IMR-90 (cell line): ENCODE results near the gene MARS1. TPM values are rescaled to one million over a fixed set of nuclear protein-coding genes. Genes with fewer than 3 reads are reported as not detected.

ENCODE experiments used
- ATAC-seq: fragments of 200-7000 bp; cut with Tn5 transposase; 2 replicates; pipeline ENCODE4 v1.9.1; 2020; ENCODE audit warnings: low read depth, mild to moderate bottlenecking, moderate library complexity
- BruUV-seq: library from RNA; stranded (reverse); fragments of 400-500 nt; replicated peaks from 2 replicates; lab custom pipeline; 2021; lab: Mats Ljungman, UMichigan
- CTCF ChIA-PET: fragments of 300-600 bp; formaldehyde crosslinking; extraction: SDS; loops from one replicate; lab custom pipeline; 2021; ENCODE audit warnings: antibody characterized with exemption; lab: Yijun Ruan, JAX
- POLR2A ChIA-PET: fragments of 300-600 bp; sonication (Branson Sonifier 250); formaldehyde crosslinking; loops from one replicate; lab custom pipeline; 2022; ENCODE audit warnings: antibody characterized with exemption; ENCODE audit not compliant: unreplicated experiment; lab: Charles Lee
- DNase-seq: peaks from one replicate; pipeline ENCODE4 v3.0.0; 2013
- H2AFZ ChIP-seq: replicated peaks from 2 replicates; pipeline ENCODE3; 2013; ENCODE audit warnings: low read length, mild to moderate bottlenecking; ENCODE audit not compliant: poor library complexity
- H2AK5ac ChIP-seq: 2 replicates; pipeline ENCODE4 v1.6.1; 2013; ENCODE audit warnings: low read depth, low read length, inconsistent platforms
- H2AK9ac ChIP-seq: replicated peaks from 2 replicates; pipeline ENCODE3; 2013; ENCODE audit warnings: mild to moderate bottlenecking, low read depth, low read length, moderate library complexity; ENCODE audit not compliant: poor library complexity
- H2BK120ac ChIP-seq: 2 replicates; pipeline ENCODE4 v1.6.1; 2013; ENCODE audit warnings: low read depth, low read length, inconsistent platforms
- H2BK15ac ChIP-seq: 3 replicates; pipeline ENCODE4 v1.6.1; 2013; ENCODE audit warnings: low read depth, low read length, inconsistent platforms
- H2BK20ac ChIP-seq: 2 replicates; pipeline ENCODE4 v1.6.1; 2013; ENCODE audit warnings: low read depth, mild to moderate bottlenecking, inconsistent platforms, low read length, moderate library complexity
- H2BK5ac ChIP-seq: 2 replicates; pipeline ENCODE4 v1.6.1; 2013; ENCODE audit warnings: mild to moderate bottlenecking, low read depth, low read length, inconsistent platforms; ENCODE audit not compliant: poor library complexity, severe bottlenecking
- H3K14ac ChIP-seq: replicated peaks from 2 replicates; pipeline ENCODE4 v1.6.1; 2013; ENCODE audit warnings: low read depth, low read length, inconsistent platforms
- H3K18ac ChIP-seq: 2 replicates; pipeline ENCODE4 v1.6.1; 2013; ENCODE audit warnings: low read depth, low read length, control low read depth
- H3K23ac ChIP-seq: 2 replicates; pipeline ENCODE4 v1.6.1; 2013; ENCODE audit warnings: low read depth, low read length, inconsistent platforms
- H3K27ac ChIP-seq: 2 replicates; pipeline ENCODE4 v1.5.1; 2013; ENCODE audit warnings: mild to moderate bottlenecking, control low read depth, low read length; ENCODE audit not compliant: insufficient read depth
- H3K27me3 ChIP-seq: 2 replicates; pipeline ENCODE4 v1.6.1; 2013; ENCODE audit warnings: low read length; ENCODE audit not compliant: control insufficient read depth, insufficient read depth
- H3K36me3 ChIP-seq: 2 replicates; pipeline ENCODE4 v1.6.1; 2013; ENCODE audit warnings: low read length, mixed read lengths; ENCODE audit not compliant: control insufficient read depth, insufficient read depth
- H3K4ac ChIP-seq: 2 replicates; pipeline ENCODE4 v1.6.1; 2013; ENCODE audit warnings: low read depth, low read length, inconsistent platforms
- H3K4me1 ChIP-seq: 2 replicates; pipeline ENCODE4 v1.6.1; 2013; ENCODE audit warnings: low read length, mixed read lengths; ENCODE audit not compliant: control insufficient read depth, insufficient read depth
- H3K4me2 ChIP-seq: 2 replicates; pipeline ENCODE4 v1.6.1; 2013; ENCODE audit warnings: low read depth, mild to moderate bottlenecking, control low read depth, low read length, moderate library complexity
- H3K4me3 ChIP-seq: 2 replicates; pipeline ENCODE4 v1.5.1; 2013; ENCODE audit warnings: low read depth, mild to moderate bottlenecking, control low read depth, low read length, moderate library complexity; ENCODE audit not compliant: insufficient read depth
- H3K56ac ChIP-seq: 2 replicates; pipeline ENCODE4 v1.6.1; 2013; ENCODE audit warnings: low read length, inconsistent platforms; ENCODE audit not compliant: insufficient read depth; ENCODE audit errors: extremely low read depth
- H3K79me1 ChIP-seq, 2 experiments: 2 replicates each; pipeline ENCODE4 v1.6.1; 2013; ENCODE audit warnings: low read length in 2 of 2, inconsistent platforms in 1 of 2, low read depth in 1 of 2
- H3K9ac ChIP-seq: 2 replicates; pipeline ENCODE4 v1.6.1; 2013; ENCODE audit warnings: low read depth, low read length, control low read depth
- H3K9me1 ChIP-seq: 2 replicates; pipeline ENCODE4 v1.6.1; 2013; ENCODE audit warnings: low read length, inconsistent platforms; ENCODE audit not compliant: insufficient read depth
- H3K9me3 ChIP-seq: 2 replicates; pipeline ENCODE4 v1.6.1; 2013; ENCODE audit warnings: low read length; ENCODE audit not compliant: control insufficient read depth, insufficient read depth
- H4K20me1 ChIP-seq: 2 replicates; pipeline ENCODE4 v1.6.1; 2013; ENCODE audit warnings: low read length, inconsistent platforms; ENCODE audit not compliant: insufficient read depth
- H4K5ac ChIP-seq: 2 replicates; pipeline ENCODE4 v1.6.1; 2013; ENCODE audit warnings: mild to moderate bottlenecking, low read depth, low read length, control low read depth
- H4K8ac ChIP-seq, 2 experiments: 2 replicates each; pipeline ENCODE4 v1.6.1; 2013; ENCODE audit warnings: low read depth in 2 of 2, low read length in 2 of 2, control low read depth in 1 of 2, inconsistent platforms in 1 of 2
- H4K91ac ChIP-seq: 2 replicates; pipeline ENCODE4 v1.6.1; 2013; ENCODE audit warnings: low read depth, low read length, inconsistent platforms; ENCODE audit not compliant: insufficient read depth
- BHLHE40 ChIP-seq: fragments of 150-350 bp; IDR thresholded peaks from 2 replicates; pipeline ENCODE4 v1.6.1; 2016; ENCODE audit warnings: mild to moderate bottlenecking, low read depth, low read length
- CHD1 ChIP-seq: IDR thresholded peaks from 2 replicates; pipeline ENCODE4 v1.6.1; 2012; ENCODE audit warnings: low read depth, low read length, improper control_type of control experiment
- RAD21 ChIP-seq: IDR thresholded peaks from 2 replicates; pipeline ENCODE4 v1.6.1; 2012; ENCODE audit warnings: low read length, improper control_type of control experiment
- RCOR1 ChIP-seq: IDR thresholded peaks from 2 replicates; pipeline ENCODE4 v1.6.1; 2012; ENCODE audit warnings: mild to moderate bottlenecking, low read length, improper control_type of control experiment; ENCODE audit not compliant: insufficient replicate concordance
- RFX5 ChIP-seq: IDR thresholded peaks from 2 replicates; pipeline ENCODE4 v1.8.0; 2012; ENCODE audit warnings: low read depth, mild to moderate bottlenecking, low read length, moderate library complexity
- SMC3 ChIP-seq: fragments of 150-350 bp; IDR thresholded peaks from 2 replicates; pipeline ENCODE4 v1.6.1; 2016; ENCODE audit warnings: low read depth, mild to moderate bottlenecking, antibody characterized with exemption, low read length, moderate library complexity
- USF2 ChIP-seq: fragments of 150-350 bp; IDR thresholded peaks from 2 replicates; pipeline ENCODE4 v1.6.1; 2017; ENCODE audit warnings: mild to moderate bottlenecking, antibody characterized with exemption, low read length, low read depth
- WGBS, 2 experiments: methylation state at CpG; one replicate each; pipeline versions ENCODE4 v1.1.5 to v1.1.7; 2013; ENCODE audit warnings: missing lambda C conversion rate in 2 of 2; ENCODE audit not compliant: insufficient read length in 1 of 2; ENCODE audit errors: extremely low coverage in 2 of 2; 5-methylcytosine and 5-hydroxymethylcytosine counted together
- dilution Hi-C: fragments of 300-500 bp; cut with HindIII; formaldehyde crosslinking; loops from one replicate; pipeline ENCODE4 v1.14.3; 2018; ENCODE audit warnings: low sequenced_read_pairs; ENCODE audit not compliant: unreplicated experiment
- in situ Hi-C: fragments of 300-500 bp; cut with MboI; formaldehyde crosslinking; loops from 3 replicates; pipeline ENCODE4 v1.14.3; 2019; ENCODE audit warnings: low sequenced_read_pairs, inconsistent platforms, mixed read lengths
- intact Hi-C: fragments of 100-400 bp; cut with micrococcal nuclease; formaldehyde crosslinking; loops from 2 replicates; pipeline ENCODE4 v1.10.0; 2022
- polyA plus RNA-seq, 3 experiments: library from polyadenylated mRNA; depleted of rRNA; stranded (reverse); fragments of >200 nt; gene quantifications; 2 replicates each; pipeline ENCODE4 v1.2.3, GENCODE V29; 2012; ENCODE audit warnings: low replicate concordance in 1 of 3
- total RNA-seq: library from RNA; depleted of rRNA; stranded (reverse); fragments of >200 nt; gene quantifications from 2 replicates; pipeline ENCODE4 v1.2.3, GENCODE V29; 2012
- TF ChIP-seq, protein P1 (sequence below): conservative IDR thresholded peaks from 2 replicates; pipeline ENCODE4 v1.5.1; 2012; ENCODE audit warnings: mild to moderate bottlenecking, low read depth, low read length, improper control_type of control experiment

The MARS1 gene
- total and polyA plus RNA-seq, 2 of the 4 experiments (the other 2 are of a cell fraction) = 156 to 164 TPM

DNA sequence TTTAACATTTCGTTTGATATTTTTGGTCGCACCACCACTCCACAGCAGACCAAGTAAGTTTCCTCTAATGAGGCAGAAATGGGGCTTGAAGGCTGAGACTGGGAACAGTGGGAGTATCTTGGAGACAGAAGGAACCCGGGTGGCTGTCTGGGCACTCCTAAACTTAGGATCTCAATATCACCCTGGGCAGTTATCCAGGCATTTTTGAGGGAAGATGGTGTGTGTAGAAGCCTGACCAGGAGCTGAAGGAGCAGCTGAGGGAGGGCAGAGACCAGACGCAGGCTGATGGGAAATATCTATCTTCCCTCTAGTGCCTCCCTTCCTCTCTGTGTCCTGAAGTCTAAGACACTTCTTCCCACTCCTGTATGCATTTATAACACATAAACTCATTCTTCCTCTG lies 10.7 kb downstream of the MARS1 start:
- Histone ChIP-seq H2BK5ac (no peak overlapping the region), H3K56ac (no peak overlapping the region), H2BK120ac (no peak overlapping the region), H2AK9ac (no peak overlapping the region), H3K23ac (no peak overlapping the region), H3K18ac (no peak overlapping the region), H3K9me3 (no peaks in the 10 kb centered on the region), H3K27ac (no peak overlapping the region), H2AFZ (no peak overlapping the region), H3K14ac (no peak overlapping the region), H3K4ac (no peak overlapping the region), H2BK15ac (no peak overlapping the region), H2AK5ac (no peak overlapping the region), H4K8ac (no peak overlapping the region), H3K4me3 (no peak overlapping the region), H3K79me1 (peaks cover 41 to 42% of the 10 kb centered on the region in 2 experiments), H3K9ac (no peak overlapping the region), H4K20me1 (peaks cover 22% of the 10 kb centered on the region; the same call in 1 of the 2 replicates), H2BK20ac (no peak overlapping the region), H3K4me2 (no peak overlapping the region), H3K36me3 (peaks cover 47% of the 10 kb centered on the region), H4K5ac (no peak overlapping the region), H3K9me1 (peaks cover 14% of the 10 kb centered on the region), H3K4me1 (no peaks in the 10 kb centered on the region), H4K91ac (no peak overlapping the region), H3K27me3 (no peaks in the 10 kb centered on the region)
- TF ChIP-seq RAD21 (no peak), RCOR1 (no peak), CHD1 (no peak), SMC3 (no peak), USF2 (no peak), BHLHE40 (no peak), RFX5 (no peak)
- TF ChIP-seq, protein P1, sequence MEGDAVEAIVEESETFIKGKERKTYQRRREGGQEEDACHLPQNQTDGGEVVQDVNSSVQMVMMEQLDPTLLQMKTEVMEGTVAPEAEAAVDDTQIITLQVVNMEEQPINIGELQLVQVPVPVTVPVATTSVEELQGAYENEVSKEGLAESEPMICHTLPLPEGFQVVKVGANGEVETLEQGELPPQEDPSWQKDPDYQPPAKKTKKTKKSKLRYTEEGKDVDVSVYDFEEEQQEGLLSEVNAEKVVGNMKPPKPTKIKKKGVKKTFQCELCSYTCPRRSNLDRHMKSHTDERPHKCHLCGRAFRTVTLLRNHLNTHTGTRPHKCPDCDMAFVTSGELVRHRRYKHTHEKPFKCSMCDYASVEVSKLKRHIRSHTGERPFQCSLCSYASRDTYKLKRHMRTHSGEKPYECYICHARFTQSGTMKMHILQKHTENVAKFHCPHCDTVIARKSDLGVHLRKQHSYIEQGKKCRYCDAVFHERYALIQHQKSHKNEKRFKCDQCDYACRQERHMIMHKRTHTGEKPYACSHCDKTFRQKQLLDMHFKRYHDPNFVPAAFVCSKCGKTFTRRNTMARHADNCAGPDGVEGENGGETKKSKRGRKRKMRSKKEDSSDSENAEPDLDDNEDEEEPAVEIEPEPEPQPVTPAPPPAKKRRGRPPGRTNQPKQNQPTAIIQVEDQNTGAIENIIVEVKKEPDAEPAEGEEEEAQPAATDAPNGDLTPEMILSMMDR = no peak
- no peak for ATAC-seq
- intact Hi-C loops = no loop called here
- in situ Hi-C loops = no loop called here
- POLR2A ChIA-PET = interaction anchor here (0.7 kb wide), 1 partner anchor 216 kb away, joined by 14 read pairs; no protein-coding TSS in a partner anchor
- WGBS, 2 experiments = no CpG with 5 or more reads among the region's 4 CpGs
- DNase-seq = no peak
- dilution Hi-C loops = no loop called here
- CTCF ChIA-PET = no interaction called here
- no TSS peak for BruUV-seq
